Lower leg skin (tissue), 4 donors: ENCODE results near the gene KRTAP1-1. TPM values are rescaled to one million over a fixed set of nuclear protein-coding genes. Genes with fewer than 3 reads are reported as not detected.
"Not testable (repeated sequence)": the region's sequence is repeated elsewhere in the genome, so short reads cannot be mapped to it uniquely, and the experiment has no call there.

Experiments used
- DNase-seq, 2 donors: peaks; one replicate each; pipeline ENCODE4 v3.0.0-alpha.2; 2019; ENCODE audit warnings: low spot score in 2 of 2
- H3K4me3 ChIP-seq: fragments of 200-600 bp; sonication (generic); 2 replicates; pipeline ENCODE4 v1.5.1; 2017; ENCODE audit warnings: mild to moderate bottlenecking, low read depth; ENCODE audit not compliant: poor library complexity, severe bottlenecking
- POLR2A ChIP-seq, 2 donors: fragments of 450-650 bp; IDR thresholded peaks; one replicate each; pipeline ENCODE4 v1.6.1; 2016 to 2017; ENCODE audit warnings: antibody characterized with exemption in 2 of 2, mild to moderate bottlenecking in 1 of 2, moderate library complexity in 1 of 2
- WGBS, 2 donors: methylation state at CpG; one replicate each; pipeline ENCODE4 v1.1.5; 2018; 5-methylcytosine and 5-hydroxymethylcytosine counted together
- intact Hi-C: fragments of 100-400 bp; cut with DNase I; formaldehyde crosslinking; loops from one replicate; pipeline ENCODE4 v1.15.0; 2023; ENCODE audit warnings: low total_unique reads
- total RNA-seq, 4 donors: library from RNA; depleted of rRNA; stranded (reverse); fragments of >200 nt; gene quantifications; one replicate each; pipeline ENCODE4 v1.1.0, GENCODE V29; 2016
- TF ChIP-seq, protein P1 (sequence below), 3 donors: fragments of 450-650 bp; IDR thresholded peaks; one replicate each; pipeline ENCODE4 v1.5.1; 2016; ENCODE audit warnings: antibody characterized with exemption in 3 of 3, mild to moderate bottlenecking in 3 of 3, moderate library complexity in 2 of 3

Gene KRTAP1-1
- total RNA-seq, 4 donors from 2014 or later, result 0.32 to 195 (median 5.1) TPM; not detected in 1

DNA sequence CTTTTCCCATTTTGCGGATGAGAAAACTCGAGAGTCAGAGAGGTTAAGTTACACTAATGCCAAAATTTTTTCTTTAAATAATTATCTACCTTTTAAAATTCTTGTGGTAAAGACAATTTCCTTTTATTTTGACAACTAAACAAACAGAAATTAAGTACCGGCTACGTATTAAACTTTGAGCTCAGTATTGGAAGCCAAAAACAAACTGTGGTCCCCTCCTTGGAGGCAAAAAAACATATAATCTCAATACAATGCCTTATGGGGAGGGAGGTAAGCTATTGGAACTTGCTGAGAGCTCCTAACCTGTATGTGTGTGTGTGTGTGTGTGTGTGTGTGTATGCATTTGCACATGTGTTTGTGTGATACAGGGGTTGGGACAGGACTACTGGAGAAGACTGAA lies 22.2 kb upstream of the KRTAP1-1 start:
- WGBS, 2 donors, result 85% methylated on average over 4 of the region's 4 CpGs
- intact Hi-C loops, result no loop called here
- DNase-seq, result no peak
- H3K4me3 ChIP-seq, result no peak overlapping the region
- TF ChIP-seq, protein P1, sequence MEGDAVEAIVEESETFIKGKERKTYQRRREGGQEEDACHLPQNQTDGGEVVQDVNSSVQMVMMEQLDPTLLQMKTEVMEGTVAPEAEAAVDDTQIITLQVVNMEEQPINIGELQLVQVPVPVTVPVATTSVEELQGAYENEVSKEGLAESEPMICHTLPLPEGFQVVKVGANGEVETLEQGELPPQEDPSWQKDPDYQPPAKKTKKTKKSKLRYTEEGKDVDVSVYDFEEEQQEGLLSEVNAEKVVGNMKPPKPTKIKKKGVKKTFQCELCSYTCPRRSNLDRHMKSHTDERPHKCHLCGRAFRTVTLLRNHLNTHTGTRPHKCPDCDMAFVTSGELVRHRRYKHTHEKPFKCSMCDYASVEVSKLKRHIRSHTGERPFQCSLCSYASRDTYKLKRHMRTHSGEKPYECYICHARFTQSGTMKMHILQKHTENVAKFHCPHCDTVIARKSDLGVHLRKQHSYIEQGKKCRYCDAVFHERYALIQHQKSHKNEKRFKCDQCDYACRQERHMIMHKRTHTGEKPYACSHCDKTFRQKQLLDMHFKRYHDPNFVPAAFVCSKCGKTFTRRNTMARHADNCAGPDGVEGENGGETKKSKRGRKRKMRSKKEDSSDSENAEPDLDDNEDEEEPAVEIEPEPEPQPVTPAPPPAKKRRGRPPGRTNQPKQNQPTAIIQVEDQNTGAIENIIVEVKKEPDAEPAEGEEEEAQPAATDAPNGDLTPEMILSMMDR (IDR thresholded peaks at IDR 0.05), result no peak
- TF ChIP-seq POLR2A (IDR thresholded peaks at IDR 0.05), result no peak

DNA sequence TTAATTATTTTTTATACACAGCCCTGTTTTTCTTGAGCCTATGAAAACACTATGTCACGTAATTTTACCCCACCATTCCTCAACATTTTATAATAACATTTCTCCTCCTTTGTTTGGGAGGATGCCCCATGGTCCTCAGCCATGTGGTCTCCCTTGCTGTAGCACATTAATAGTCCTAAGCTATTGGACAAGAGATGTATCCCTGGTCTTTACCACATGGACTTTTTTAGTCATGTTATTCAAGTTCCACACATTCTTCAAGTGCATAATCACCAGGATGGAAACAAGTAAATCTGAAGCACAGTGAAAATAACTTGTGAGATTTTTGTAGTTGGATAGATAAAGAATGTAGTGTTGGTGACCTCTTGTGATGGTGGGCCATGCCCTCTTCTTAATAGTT lies 20.7 kb upstream of the KRTAP1-1 start:
- intact Hi-C loops, result no loop called here
- DNase-seq, result no peak
- 53 to 61% methylated on average over 1 of the region's 1 CpG for WGBS, 2 donors
- no peak overlapping the region for H3K4me3 ChIP-seq
- TF ChIP-seq, protein P1 (IDR thresholded peaks at IDR 0.05), result no peak
- no peak for TF ChIP-seq POLR2A (IDR thresholded peaks at IDR 0.05)

DNA sequence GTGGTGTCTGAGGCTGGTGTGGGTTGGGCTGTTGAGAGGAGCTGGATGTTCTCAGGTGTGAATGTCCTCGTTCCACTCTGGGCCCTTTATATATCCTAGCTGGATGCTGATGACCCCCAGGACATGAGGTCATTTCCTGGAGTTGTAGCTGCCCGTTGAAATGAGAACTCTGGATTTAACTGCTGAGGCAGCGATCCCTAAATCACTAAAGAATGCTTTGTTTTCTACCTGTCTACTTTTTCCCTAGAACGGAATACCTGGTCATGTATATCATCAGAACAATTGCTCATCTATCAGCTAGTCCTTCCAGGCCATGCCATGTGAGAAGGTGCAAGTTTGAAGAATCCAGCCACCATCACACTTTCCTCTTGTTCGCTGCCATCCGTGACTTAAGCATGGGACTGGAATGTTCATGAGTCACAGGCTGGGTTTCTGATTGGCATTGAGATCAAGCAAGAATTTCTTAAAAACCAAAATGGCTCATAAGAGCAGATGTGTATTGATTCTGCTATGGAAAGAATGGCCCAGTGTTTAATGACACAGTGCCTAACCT lies 18.9 kb upstream of the KRTAP1-1 start, which contains the start of gene KRTAP2-3:
TSS of gene KRTAP2-3 (minus strand) at position 63 of the 553 bp plus-strand sequence. CDS start 64 bp downstream, outside the sequence.
- 62% methylated on average over 6 of the region's 6 CpGs for WGBS, 2 donors
- H3K4me3 ChIP-seq, result no peak within 1 kb of the TSS
- intact Hi-C loops, result no loop called here

DNA sequence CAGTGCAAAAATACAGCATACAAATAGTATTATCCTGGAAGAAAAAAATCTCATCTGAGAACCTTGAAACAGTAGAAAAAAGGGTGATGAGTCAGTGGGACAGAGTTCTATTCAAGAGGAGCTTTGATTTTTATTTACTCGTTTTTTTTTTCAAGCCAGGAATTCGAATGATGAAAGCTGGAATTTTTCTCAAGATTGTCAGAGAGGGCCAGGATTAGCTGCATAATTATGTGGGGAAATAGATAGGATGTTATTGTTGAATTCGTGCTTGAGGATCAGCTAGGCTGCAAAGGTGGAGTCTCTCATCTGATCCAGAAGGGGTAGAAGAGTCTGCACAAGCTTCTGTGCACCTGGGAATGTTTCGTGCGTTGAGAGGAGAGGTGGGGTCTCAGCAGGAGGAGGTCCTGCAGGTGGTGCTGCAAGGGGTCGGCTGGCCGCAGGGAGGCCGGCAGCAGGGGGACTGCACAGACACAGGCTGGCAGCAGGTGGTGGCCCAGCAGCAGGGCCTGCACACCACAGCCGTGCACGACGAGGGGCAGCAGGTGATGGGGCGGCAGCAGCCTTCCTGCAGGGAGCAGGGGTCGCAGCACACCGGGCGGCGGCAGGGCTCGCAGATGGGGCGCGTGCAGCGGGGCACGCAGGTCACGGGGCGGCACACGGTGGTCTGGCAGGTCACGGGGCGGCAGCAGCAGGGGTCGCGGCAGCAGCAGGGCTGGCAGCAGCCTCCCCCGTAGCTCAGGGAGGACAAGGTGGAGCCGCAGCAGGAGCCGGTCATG lies 18.2 kb upstream of the KRTAP1-1 start:
- intact Hi-C loops, result not testable (repeated sequence)

More for the DNA sequence above, 18.9 kb upstream of the KRTAP1-1 start, which contains the start of gene KRTAP2-3:
- no peak for DNase-seq
- TF ChIP-seq, protein P1 (IDR thresholded peaks at IDR 0.05), result no peak
- TF ChIP-seq POLR2A (IDR thresholded peaks at IDR 0.05), result no peak

DNA sequence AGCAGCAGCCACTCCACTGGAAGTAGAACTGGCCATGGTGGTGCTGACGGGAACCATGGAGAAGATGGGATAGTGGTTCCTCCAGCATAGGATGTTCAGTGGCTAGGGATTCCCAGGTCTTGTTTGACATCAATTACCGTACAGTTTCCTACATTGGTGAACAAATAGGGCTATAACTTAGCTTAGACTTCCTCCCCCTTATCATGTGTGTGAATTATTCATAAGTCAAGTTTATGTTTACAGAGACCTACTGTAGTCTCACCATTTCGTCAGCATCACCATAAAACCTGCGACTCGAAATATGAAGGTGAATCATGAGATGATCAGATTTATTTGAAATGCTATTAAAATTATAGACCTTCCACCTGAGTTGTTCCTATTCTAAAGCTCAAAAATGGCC lies 17.5 kb upstream of the KRTAP1-1 start:
- TF ChIP-seq POLR2A (IDR thresholded peaks at IDR 0.05), result no peak
- TF ChIP-seq, protein P1 (IDR thresholded peaks at IDR 0.05), result no peak
- no peak overlapping the region for H3K4me3 ChIP-seq
- intact Hi-C loops, result no loop called here
- WGBS, 2 donors, result 90 to 93% methylated on average over 5 of the region's 5 CpGs
- no peak for DNase-seq

More for the DNA sequence above, 18.2 kb upstream of the KRTAP1-1 start:
- WGBS, 2 donors, result 50 to 55% methylated on average over 8 of the region's 31 CpGs
- not testable (repeated sequence) for H3K4me3 ChIP-seq, DNase-seq

DNA sequence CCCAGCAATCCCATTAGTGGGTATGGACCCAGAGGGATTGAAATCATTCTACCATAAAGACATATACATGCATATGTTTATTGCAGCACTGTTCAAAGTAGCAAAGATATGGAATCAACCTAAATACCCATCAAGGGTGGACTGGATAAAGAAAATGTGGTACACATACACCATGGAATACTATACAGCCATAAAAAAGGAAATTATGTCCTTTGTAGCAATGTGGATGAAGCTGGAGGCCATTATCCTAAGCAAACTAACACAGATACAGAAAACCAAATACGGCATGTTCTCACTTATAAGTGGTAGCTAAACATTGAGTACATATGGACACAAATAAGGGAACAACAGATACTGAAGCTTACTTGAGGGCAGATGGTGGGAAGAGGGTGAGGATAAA lies 16.3 kb upstream of the KRTAP1-1 start:
- TF ChIP-seq POLR2A (IDR thresholded peaks at IDR 0.05), result no peak
- TF ChIP-seq, protein P1 (IDR thresholded peaks at IDR 0.05), result no peak
- no peak overlapping the region for H3K4me3 ChIP-seq
- 91 to 95% methylated on average over 1 of the region's 1 CpG for WGBS, 2 donors
- DNase-seq, result no peak
- intact Hi-C loops, result no loop called here

DNA sequence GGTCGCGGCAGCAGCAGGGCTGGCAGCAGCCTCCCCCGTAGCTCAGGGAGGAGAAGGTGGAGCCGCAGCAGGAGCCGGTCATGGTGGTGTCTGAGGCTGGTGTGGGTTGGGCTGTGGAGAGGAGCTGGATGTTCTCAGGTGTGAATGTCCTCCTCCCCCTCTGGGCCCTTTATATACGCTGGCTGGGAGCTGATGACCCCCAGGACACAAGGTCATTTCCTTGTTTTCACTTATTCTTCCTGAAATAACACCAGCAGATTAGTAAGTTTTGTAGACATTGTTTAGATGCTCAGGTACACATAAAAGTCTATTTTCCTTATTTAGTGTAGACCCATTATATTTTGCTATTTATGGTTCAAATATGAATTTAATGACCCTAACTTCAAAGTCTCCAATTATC lies 13.9 kb upstream of the KRTAP1-1 start, which contains the start of gene KRTAP2-2:
TSS of gene KRTAP2-2 (minus strand) at position 101 of the 400 bp plus-strand sequence. CDS start at position 82, 19 bp downstream.
- DNase-seq, result not testable (repeated sequence)

DNA sequence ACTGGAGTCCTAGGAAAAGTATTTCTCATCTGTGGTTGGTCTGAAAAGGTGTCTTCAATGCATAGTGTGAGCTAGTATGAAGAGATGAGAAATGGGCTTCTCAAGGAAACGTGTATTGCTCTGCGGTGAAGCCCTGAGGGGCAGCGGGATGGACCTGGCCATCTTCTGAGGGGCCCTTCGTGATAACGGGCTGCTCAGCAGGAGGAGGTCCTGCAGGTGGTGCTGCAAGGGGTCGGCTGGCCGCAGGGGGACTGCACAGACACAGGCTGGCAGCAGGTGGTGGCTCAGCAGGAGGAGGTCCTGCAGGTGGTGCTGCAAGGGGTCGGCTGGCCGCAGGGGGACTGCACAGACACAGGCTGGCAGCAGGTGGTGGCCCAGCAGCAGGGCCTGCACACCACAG lies 13.3 kb upstream of the KRTAP1-1 start:
- DNase-seq, intact Hi-C loops, H3K4me3 ChIP-seq: not testable (repeated sequence)
- whole genome bisulfite sequencing, 2 donors, result 81 to 84% methylated on average over 7 of the region's 9 CpGs

More for the DNA sequence above, 13.9 kb upstream of the KRTAP1-1 start, which contains the start of gene KRTAP2-2:
- WGBS, 2 donors, result 87 to 90% methylated on average over 1 to 3 of the region's 6 CpGs
- H3K4me3 ChIP-seq, intact Hi-C loops: not testable (repeated sequence)
